DOHH2 (cell line): ENCODE data around the gene ST14.

Experiments used
- EZH2phosphoT487 ChIP-seq: fragments of 200-600 bp; sonication (generic); IDR thresholded peaks from 2 replicates; pipeline ENCODE4 v1.6.1; 2017; ENCODE audit warnings: borderline replicate concordance, mild to moderate bottlenecking, antibody characterized with exemption, low read length, moderate library complexity, mixed read lengths
- TF ChIP-seq, protein P1 (sequence below): fragments of 200-600 bp; sonication (generic); IDR thresholded peaks from one replicate; pipeline ENCODE4 v1.5.1; 2014; ENCODE audit warnings: antibody characterized with exemption, mild to moderate bottlenecking, low read depth, low read length; ENCODE audit not compliant: poor library complexity, severe bottlenecking

DNA sequence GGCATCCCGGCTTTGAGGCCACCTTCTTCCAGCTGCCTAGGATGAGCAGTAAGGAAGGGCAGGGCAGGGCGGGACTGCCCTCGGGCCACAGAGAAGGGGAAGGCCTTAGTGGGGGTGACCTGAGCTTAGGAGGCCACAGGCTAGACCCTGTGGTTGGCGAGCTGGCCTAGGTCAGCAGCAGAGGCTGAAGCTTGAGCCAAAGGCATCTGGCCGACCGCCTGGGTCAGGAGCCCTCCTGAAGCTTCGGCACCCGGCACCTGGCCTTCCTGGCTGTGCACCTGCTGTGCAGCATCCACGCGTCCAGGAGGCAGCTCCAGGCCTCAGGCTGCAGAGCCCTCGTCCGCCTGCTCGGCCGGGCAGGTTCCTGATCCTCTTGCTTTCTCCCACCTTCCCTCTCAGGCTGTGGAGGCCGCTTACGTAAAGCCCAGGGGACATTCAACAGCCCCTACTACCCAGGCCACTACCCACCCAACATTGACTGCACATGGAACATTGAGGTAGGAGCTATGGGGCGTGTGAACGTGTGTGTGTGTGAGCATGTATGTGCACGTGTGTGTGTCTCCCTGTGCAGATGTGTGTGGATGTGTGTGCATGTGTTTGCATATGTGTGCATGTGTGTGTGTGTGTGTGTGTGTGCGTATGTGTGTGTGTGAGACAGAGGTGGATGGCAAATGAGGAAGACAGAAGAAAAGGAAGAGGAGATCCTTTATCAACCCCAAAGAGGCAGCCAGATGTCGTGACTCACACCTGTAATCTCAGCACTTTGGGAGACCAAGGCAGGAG, 34.9 kb downstream of the ST14 start:
- TF ChIP-seq, protein P1, sequence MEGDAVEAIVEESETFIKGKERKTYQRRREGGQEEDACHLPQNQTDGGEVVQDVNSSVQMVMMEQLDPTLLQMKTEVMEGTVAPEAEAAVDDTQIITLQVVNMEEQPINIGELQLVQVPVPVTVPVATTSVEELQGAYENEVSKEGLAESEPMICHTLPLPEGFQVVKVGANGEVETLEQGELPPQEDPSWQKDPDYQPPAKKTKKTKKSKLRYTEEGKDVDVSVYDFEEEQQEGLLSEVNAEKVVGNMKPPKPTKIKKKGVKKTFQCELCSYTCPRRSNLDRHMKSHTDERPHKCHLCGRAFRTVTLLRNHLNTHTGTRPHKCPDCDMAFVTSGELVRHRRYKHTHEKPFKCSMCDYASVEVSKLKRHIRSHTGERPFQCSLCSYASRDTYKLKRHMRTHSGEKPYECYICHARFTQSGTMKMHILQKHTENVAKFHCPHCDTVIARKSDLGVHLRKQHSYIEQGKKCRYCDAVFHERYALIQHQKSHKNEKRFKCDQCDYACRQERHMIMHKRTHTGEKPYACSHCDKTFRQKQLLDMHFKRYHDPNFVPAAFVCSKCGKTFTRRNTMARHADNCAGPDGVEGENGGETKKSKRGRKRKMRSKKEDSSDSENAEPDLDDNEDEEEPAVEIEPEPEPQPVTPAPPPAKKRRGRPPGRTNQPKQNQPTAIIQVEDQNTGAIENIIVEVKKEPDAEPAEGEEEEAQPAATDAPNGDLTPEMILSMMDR = no peak
- no peak for TF ChIP-seq EZH2phosphoT487
